ENCODE data around the gene DAGLB. TPM values are rescaled to one million over a fixed set of nuclear protein-coding genes. Genes with fewer than 3 reads are reported as not detected.

The DAGLB gene
- total and polyA plus RNA-seq, 10 of the 15 experiments (the other 5 are each of a cell fraction or from before 2014, with no cell fraction given): 1.2 to 13.3 (median 10.1) TPM

GRCh38 chr7:6438427-6438826 is 9.3 kb downstream of the DAGLB start:
- Histone ChIP-seq H3K27me3 (replicated peaks in 1 of 2; ENCODE audit: control insufficient read depth in 2 of 2, insufficient read depth in 2 of 2, low read length in 1 of 2) (no peaks in the 10 kb centered on the region), H3K4me2 (ENCODE audit: control insufficient read depth, insufficient read depth) (peak overlapping the region; percentile 22; the same call in 1 of the 2 replicates), H3K4me3 (no peak overlapping the region), H3K79me2 (ENCODE audit: control insufficient read depth, insufficient read depth, low read length) (peaks cover 9% of the 10 kb centered on the region), H3K27ac (ENCODE audit: control insufficient read depth, insufficient read depth) (no peak overlapping the region; the same call in 1 of the 2 replicates), H4K20me1 (ENCODE audit: control insufficient read depth, insufficient read depth) (no peaks in the 10 kb centered on the region), H3K9ac (ENCODE audit: control insufficient read depth, insufficient read depth, low read length) (no peak overlapping the region), H3K4me1 (ENCODE audit: control insufficient read depth, insufficient read depth, low read length) (peaks cover 15% of the 10 kb centered on the region), H3K36me3 (ENCODE audit: control insufficient read depth in 2 of 2, insufficient read depth in 2 of 2, low read length in 1 of 2) (peaks cover 0 to 4% of the 10 kb centered on the region in 2 experiments; a peak in 2 of 4 replicates), H3K9me3 (replicated peaks; ENCODE audit: control insufficient read depth, insufficient read depth, low read length) (no peaks in the 10 kb centered on the region), H2AFZ (ENCODE audit: control insufficient read depth, low read depth, low read length) (no peak overlapping the region)
- in situ Hi-C loops (cut with MboI) (no loop called here), intact Hi-C loops (cut with micrococcal nuclease; ENCODE audit: unreplicated experiment) (no loop called here)
- ChIA-PET POLR2A (interaction anchor here (1.2 kb wide), 1 partner anchor 8 kb away, joined by 5 read pairs; no protein-coding TSS in a partner anchor), CTCF (interaction anchor here (2.9 kb wide), 1 partner anchor 8 kb away, joined by 21 read pairs; the partner anchor contains the start of gene DAGLB), SMC1A (ENCODE audit: uncharacterized antibody, unreplicated experiment) (interaction anchor here (0.7 to 0.9 kb wide), 2 partner anchors 45 to 79 kb away, joined by 3 to 4 read pairs; no protein-coding TSS in a partner anchor), RAD21 (ENCODE audit: unreplicated experiment) (interaction anchor here (1.4 kb wide), 1 partner anchor 10 kb away, joined by 3 read pairs; no protein-coding TSS in a partner anchor)
- ATAC-seq (no peak), FAIRE-seq (no peak), DNase-seq (ENCODE audit: low read depth, low spot score) (no peak)
- WGBS (ENCODE audit: insufficient coverage, insufficient replicate concordance, low lambda C conversion rate, missing lambda C conversion rate): 100% methylated on average over 2 of the region's 2 CpGs
- TF ChIP-seq POLR2AphosphoS5 (IDR thresholded peaks at IDR 0.05; ENCODE audit: low read length) (no peak), POLR2AphosphoS2 (IDR thresholded peaks at IDR 0.05; ENCODE audit: low read depth, low read length) (no peak)
- no TSS peak for BruUV-seq (replicated peaks)

GRCh38 chr7:6437251-6437650 is 10.5 kb downstream of the DAGLB start:
- Histone ChIP-seq H3K4me1 (ENCODE audit: control insufficient read depth, insufficient read depth, low read length) (peaks cover 15% of the 10 kb centered on the region), H2AFZ (ENCODE audit: control insufficient read depth, low read depth, low read length) (no peak overlapping the region), H3K9ac (ENCODE audit: control insufficient read depth, insufficient read depth, low read length) (no peak overlapping the region), H3K36me3 (ENCODE audit: control insufficient read depth in 2 of 2, insufficient read depth in 2 of 2, low read length in 1 of 2) (peaks cover 3 to 4% of the 10 kb centered on the region in 2 experiments; a peak in 3 of 4 replicates), H3K4me3 (no peak overlapping the region), H4K20me1 (ENCODE audit: control insufficient read depth, insufficient read depth) (no peaks in the 10 kb centered on the region), H3K27me3 (replicated peaks in 1 of 2; ENCODE audit: control insufficient read depth in 2 of 2, insufficient read depth in 2 of 2, low read length in 1 of 2) (no peaks in the 10 kb centered on the region), H3K79me2 (ENCODE audit: control insufficient read depth, insufficient read depth, low read length) (peaks cover 9% of the 10 kb centered on the region), H3K9me3 (replicated peaks; ENCODE audit: control insufficient read depth, insufficient read depth, low read length) (no peaks in the 10 kb centered on the region), H3K27ac (ENCODE audit: control insufficient read depth, insufficient read depth) (no peak overlapping the region), H3K4me2 (ENCODE audit: control insufficient read depth, insufficient read depth) (no peak overlapping the region)
- in situ Hi-C loops (cut with MboI): no loop called here
- DNase-seq (ENCODE audit: low read depth, low spot score): no peak
- intact Hi-C loops (cut with micrococcal nuclease; ENCODE audit: unreplicated experiment): no loop called here
- ChIA-PET RAD21 (ENCODE audit: unreplicated experiment) (interaction anchor here (0.6 to 1.4 kb wide), 4 partner anchors 11 to 257 kb away, joined by 3 to 8 read pairs (median 4); no protein-coding TSS in a partner anchor), POLR2A (interaction anchor here (1.2 kb wide), 1 partner anchor 9 kb away, joined by 5 read pairs; no protein-coding TSS in a partner anchor), SMC1A (ENCODE audit: uncharacterized antibody, unreplicated experiment) (interaction anchor here (0.6 to 2.0 kb wide), 7 partner anchors 9 to 380 kb away, joined by 3 to 9 read pairs (median 4); partner anchors contain the start of gene DAGLB), CTCF (interaction anchor here (0.8 to 2.9 kb wide), 4 partner anchors 10 to 113 kb away, joined by 3 to 21 read pairs (median 4); partner anchors contain the start of gene DAGLB)
- WGBS (ENCODE audit: insufficient coverage, insufficient replicate concordance, low lambda C conversion rate, missing lambda C conversion rate): 80% methylated on average over 6 of the region's 6 CpGs
- no peak for FAIRE-seq
- no TSS peak for BruUV-seq (replicated peaks)
- no peak for ATAC-seq
- no peak for TF ChIP-seq PKNOX1 (IDR thresholded peaks at IDR 0.05)
- TF ChIP-seq BHLHE40 (IDR thresholded peaks at IDR 0.05; ENCODE audit: borderline replicate concordance in 1 of 2, low read depth in 2 of 2, low read length in 1 of 2): no peak
- no peak for TF ChIP-seq BMI1 (IDR thresholded peaks at IDR 0.05; ENCODE audit: borderline replicate concordance)
- TF ChIP-seq CEBPZ (IDR thresholded peaks at IDR 0.05; ENCODE audit: low read depth, low read length): no peak
- TF ChIP-seq EZH2 (IDR thresholded peaks at IDR 0.05; ENCODE audit: borderline replicate concordance, control insufficient read depth, low read depth, low read length): no peak
